Stimulated activated CD8-positive, alpha-beta memory T cell treated with anti-CD3 and anti-CD28 coated beads, Interleukin-4, amount 100 ng/mL, for 48 hours (primary cell): Measurements from ENCODE around the gene CATSPERZ.

Source experiments
- DNase-seq: peaks from one replicate; pipeline ENCODE4 v3.0.0-alpha.2; 2020

Gene CATSPERZ

GRCh38 chr11:64342869-64343745, 42.9 kb downstream of the CATSPERZ start:
- DNase-seq, result no peak

- DNase-seq, result no peak
Measured at GRCh38 chr11:64343767-64344559, 43.8 kb downstream of the CATSPERZ start.

GRCh38 chr11:64344787-64345186, 44.6 kb downstream of the CATSPERZ start:
- DNase-seq, result no peak

DNA sequence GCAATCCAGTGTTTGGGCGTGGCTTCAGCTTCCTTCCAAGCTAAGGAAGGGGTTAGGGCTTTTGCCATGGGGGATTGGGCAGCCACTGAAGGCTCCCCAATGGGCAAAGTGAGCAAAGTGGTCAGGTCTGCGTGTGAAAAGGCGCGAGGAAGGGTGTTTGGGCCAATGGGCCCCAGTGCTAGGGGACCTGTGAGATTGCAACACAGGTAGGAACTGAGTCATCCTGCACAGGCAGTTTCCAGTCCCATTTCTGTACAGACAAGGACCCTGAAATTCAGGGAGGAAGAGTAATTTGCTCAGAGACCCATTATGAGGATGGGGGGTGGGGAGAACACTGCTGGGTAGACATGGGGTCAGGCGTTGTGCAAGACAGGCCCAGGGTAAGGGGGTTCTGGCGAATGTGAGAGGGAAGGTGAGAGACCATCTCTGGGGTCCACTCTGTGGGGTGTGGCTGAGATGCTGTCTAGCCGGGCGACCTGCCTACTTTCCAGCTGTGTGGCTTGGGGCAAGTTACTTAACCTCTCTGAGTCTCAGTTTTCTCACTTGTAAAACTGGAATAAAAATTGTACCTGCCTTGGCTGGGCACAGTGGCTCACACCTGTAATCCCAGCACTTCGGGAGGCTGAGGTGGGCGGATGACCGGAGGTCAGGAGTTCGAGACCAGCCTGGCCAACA, 47.2 kb downstream of the CATSPERZ start:
- no peak for DNase-seq

- DNase-seq, result no peak
Measured at GRCh38 chr11:64348383-64349024, 48.3 kb downstream of the CATSPERZ start.

DNA sequence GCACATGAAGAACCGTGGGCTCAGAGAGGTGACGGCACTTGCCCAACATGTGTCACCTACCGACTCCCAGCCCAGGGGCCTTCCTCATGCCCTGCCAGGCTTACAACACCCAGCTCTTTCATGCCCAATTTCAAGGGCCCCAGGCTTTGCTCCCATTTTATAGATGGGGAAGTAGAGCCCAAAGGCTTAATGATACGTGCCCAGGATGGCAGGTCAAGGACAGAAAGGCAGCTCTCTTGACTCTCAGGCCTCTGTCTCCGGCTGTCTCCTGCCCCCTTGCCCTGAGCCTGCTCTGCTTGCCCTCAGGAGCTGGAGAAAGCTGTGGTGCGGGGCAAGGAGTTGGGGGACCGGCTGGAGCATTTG, 48.8 kb downstream of the CATSPERZ start:
- DNase-seq, result no peak

DNA sequence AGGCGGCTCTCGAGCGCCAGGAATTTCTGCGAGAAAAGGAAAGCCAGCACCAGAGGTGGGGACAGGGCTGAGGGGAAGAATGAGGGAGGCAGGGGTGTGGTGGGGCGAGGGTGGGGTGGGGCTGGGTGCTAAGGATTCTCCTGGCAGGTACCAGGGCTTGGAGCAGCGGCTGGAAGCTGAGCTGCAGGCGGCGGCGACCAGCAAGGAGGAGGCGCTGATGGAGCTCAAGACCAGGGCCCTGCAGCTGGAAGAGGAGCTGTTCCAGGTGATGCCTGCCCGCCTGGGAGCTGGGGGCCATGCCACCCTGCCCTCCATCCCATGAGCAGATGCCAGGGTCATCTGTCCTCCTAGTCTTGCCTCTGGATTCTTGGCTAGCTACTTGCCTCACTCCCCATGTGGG, 49.2 kb downstream of the CATSPERZ start:
- no peak for DNase-seq

DNA sequence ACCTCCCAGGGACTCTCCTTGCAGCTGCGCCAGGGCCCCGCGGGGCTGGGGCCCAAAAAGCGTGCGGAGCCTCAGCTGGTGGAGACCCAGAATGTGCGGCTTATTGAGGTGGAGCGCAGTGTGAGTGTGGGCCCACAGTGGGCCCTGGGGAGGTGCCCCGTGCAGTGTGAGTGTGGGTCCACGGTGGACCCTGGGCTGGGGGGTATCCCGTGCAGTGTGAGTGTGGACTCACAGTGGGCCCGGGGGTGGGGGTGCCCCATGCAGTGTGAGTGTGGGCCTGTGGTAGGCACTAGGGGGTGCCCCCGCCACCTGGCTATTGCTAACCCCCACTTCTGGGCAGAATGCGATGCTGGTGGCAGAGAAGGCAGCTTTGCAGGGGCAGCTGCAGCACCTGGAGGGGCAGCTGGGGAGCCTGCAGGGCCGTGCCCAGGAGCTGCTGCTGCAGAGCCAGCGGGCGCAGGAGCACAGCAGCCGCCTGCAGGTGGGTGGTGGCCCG, 51.0 kb downstream of the CATSPERZ start:
- DNase-seq, result no peak

- no peak for DNase-seq
Measured at GRCh38 chr11:64352099-64352994, 52.2 kb downstream of the CATSPERZ start.

GRCh38 chr11:64352995-64353714, 53.0 kb downstream of the CATSPERZ start:
- no peak for DNase-seq

DNA sequence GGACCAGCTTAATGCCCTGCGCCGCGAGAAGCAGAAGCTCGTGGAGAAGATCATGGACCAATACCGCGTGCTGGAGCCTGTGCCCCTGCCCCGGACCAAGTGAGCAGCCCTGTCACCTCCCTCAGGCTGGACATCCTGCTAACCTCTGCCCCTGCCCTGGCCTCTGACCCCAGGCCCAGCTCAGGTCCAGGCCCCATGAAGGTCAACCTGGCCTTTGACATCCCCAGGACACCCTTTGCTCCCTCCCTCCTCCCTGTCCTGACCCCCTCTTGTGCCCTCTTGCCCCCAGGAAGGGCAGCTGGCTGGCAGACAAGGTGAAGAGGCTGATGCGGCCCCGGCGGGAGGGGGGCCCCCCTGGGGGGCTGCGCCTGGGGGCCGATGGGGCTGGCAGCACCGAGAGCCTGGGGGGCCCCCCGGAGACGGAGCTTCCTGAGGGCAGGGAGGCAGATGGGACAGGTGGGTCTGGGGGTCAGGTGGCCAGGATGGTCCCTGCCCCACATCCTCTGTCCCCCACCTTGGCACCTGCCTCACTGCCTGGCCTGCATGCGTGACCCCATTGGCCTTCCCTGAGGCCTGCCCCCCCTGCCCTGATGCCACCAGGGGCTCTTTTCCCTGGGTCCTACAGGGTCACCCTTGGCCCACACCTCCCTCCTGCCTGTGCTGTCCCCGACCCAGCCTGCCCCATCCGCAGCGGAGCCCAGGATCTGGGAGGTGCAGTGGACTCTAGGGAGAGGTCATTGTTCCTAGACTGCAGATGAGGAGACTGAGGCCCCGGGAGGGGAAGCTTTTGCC, 53.8 kb downstream of the CATSPERZ start:
- no peak for DNase-seq
